ENCODE results near the gene NLRC3. TPM values are rescaled to one million over a fixed set of nuclear protein-coding genes. Genes with fewer than 3 reads are reported as not detected.
"Not testable (repeated sequence)": the region's sequence is repeated elsewhere in the genome, so short reads cannot be mapped to it uniquely, and the experiment has no call there.

NLRC3 gene
- 0.89 TPM for total RNA-seq
- long read RNA-seq, partial matches to known transcripts: 1 of 2 reads
- long read RNA-seq, other reads (novel, unspliced or antisense): 1 of 2 reads

DNA sequence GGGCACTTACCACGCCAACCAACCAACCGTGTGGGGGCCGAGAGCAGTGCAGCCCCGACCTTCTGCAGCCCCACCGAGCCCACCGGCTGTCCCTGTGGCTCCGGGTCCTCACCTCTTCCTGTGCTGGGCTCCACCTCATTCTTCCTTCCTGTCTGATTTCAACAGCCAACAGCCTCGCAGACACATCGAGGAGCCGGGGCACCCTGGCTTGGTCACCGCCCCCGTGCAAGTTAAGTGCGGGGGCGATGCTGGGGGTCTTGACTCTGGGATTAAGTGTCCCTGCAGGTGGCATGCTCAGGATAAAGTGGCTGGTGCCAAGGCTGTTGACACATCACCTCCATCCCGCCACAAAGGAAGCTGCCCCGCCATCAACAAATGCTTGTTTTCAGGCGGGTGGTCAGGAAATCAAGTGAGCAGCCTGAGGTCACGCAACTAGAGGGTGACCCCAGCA lies at the start of gene NLRC3:
Gene NLRC3 (minus strand): TSS at position 102 of the 451 bp plus-strand sequence. CDS start 12,367 bp downstream, outside the sequence.
- intact Hi-C loops (cut with DNase I): no loop called here
- ATAC-seq (ENCODE audit: poor library complexity) (no peak), DNase-seq (no peak)

DNA sequence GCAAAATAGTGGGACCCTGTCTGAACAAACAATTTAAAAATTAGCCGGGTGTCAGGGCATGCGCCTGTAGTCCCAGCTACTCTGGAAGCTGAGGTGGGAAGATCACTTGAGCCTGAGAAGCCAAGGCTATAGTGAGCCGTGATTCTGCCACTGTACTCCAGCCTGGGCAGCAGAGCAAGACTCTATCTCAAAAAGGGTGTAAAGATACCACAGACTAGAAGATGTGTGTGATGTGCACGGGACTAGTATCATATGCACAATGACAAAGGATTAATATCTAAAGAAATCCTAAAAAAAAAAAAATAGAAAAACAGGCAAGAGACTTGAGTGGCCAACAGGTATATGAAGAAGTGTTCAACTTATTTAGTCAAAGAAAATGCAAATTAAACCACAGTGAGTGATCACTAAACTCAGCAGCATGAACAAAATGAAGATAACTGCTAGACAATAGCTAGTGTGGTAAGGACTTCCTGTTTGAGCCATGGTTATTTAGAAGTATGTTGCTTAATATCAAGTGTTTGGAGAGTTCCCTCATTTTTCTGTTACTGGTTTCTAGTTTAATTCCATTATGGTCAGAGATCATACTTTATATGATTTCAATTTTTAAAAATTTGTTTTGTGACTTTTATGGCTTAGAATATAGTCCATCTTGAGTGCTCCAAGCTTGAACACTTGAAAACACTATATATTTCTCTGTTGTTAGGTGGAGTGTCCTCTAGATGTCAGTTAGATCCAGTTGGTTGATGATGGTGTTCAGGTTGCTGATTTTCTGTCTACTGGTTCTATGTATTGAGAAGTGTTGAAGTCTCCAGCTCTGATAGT lies 48.9 kb upstream of the NLRC3 start:
- no peak for ATAC-seq (ENCODE audit: poor library complexity)
- intact Hi-C loops (cut with DNase I): no loop called here

GRCh38 chr16:3625331-3625730 lies 48.1 kb upstream of the NLRC3 start:
- ATAC-seq (ENCODE audit: poor library complexity) (no peak), DNase-seq (no peak)
- intact Hi-C loops (cut with DNase I): no loop called here

More for the DNA sequence above, 48.9 kb upstream of the NLRC3 start:
- DNase-seq: no peak

DNA sequence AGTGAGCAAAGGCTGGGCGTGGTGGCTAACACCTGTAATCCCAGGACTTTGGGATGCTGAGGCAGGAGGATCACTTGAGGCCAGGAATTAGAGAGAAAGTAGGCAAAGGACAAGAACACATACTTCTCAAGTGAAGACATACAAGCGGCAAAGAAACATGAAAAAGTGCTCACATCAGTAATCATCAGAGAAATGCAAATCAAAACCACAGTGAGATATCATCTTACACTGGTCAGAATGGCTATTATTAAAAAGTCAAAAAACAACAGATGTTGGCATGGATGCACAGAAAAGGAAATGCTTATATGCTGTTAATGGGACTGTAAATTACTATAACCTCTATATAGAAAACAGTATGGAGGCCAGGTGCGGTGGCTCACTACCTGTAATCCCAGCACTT lies 46.4 kb upstream of the NLRC3 start:
- ATAC-seq (ENCODE audit: poor library complexity) (no peak), DNase-seq (no peak)
- intact Hi-C loops (cut with DNase I): no loop called here

DNA sequence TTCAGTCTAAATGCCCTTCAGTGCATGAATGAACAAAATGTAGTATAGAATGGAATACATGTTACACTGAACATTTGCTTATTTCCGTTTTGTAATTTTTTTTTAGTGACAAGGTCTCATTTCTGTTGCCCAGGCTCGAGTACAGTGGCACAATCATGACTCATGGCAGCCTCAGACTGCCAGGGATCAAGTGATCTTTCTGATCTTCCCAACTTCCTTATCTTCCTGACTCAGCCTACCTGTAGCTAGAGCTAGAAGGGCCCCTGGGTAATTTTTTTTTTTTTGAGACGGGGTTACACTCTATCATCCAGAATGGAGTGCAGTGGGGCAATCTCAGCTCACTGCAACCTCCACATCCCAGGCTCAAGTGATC lies 41.6 kb upstream of the NLRC3 start:
- ATAC-seq (ENCODE audit: poor library complexity): no peak
- intact Hi-C loops (cut with DNase I): no loop called here
- no peak for DNase-seq

- intact Hi-C loops (cut with DNase I): no loop called here
- DNase-seq (no peak), ATAC-seq (ENCODE audit: poor library complexity) (no peak)
Measured at GRCh38 chr16:3612510-3613466, 35.6 kb upstream of the NLRC3 start.

- peak; percentile 95 for DNase-seq
- intact Hi-C loops (cut with DNase I): no loop called here
- ATAC-seq (ENCODE audit: poor library complexity): peak; percentile 98
Measured at GRCh38 chr16:3611146-3611975, 34.2 kb upstream of the NLRC3 start, which contains the start of gene SLX4. SLX4 (minus strand) TSS chr16:3611606; CDS start chr16:3608964, 2,642 bp downstream.

GRCh38 chr16:3610698-3611145 lies 33.5 kb upstream of the NLRC3 start:
- DNase-seq (no peak), ATAC-seq (ENCODE audit: poor library complexity) (no peak)
- intact Hi-C loops (cut with DNase I): no loop called here

DNA sequence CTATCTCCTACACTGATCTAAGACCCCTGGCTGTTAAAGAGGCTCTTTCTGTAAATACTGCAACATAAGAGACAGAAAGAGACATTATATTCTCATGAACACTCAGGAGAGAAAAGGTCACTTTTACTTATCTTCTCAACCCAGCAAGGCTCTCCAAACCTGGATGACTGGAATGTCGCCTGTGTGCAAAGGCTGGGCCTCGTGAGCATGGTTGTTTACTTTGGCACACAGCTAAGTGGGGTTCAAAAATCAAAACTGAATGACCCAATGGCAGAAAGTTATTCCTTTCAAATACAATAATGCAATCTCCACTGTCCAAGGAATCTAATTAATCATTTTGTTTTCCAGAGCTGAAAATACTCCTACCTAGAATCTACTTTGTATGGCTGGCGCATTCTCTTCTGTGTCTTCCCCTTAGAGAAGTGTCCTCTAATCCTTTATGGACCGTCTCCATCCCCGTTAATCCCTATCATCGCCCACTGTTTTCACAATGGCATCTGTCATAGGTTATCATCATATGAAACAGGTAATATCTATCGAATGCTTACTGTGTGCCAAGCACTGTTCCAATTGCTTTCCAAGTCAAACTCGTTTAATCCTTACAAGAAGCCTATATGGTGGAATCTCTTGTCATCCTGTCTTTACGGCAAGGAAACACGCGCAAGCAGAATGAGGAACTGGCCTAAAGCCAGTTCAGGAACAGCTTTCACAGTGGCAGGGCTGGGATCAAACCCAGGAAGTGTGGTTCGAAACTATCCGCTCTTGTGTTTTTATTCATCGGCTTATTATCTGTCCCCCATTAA lies 32.9 kb upstream of the NLRC3 start:
- ATAC-seq (ENCODE audit: poor library complexity): no peak
- no peak for DNase-seq
- intact Hi-C loops (cut with DNase I): no loop called here

GRCh38 chr16:3608976-3609375 lies 31.8 kb upstream of the NLRC3 start:
- intact Hi-C loops (cut with DNase I); ATAC-seq (ENCODE audit: poor library complexity): not testable (repeated sequence)

DNA sequence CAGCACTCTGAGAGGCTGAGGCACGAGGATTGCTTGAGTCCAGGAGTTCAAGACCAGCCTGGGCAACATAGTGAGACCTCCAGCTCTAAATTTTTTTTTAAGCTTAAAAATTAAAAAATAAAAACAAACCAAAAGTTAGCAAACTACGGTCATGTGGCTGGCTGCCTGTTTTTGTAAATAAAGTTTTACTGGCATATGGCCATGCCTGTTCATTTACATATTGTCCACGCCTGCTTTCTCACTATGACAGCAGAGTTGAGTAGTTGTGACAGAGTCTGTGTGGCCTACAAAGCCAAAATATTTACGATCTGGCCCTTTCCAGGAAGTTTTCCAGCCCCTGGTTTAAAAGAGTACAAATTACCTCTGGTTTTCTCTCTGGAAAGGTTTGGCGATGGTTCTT lies 30.9 kb upstream of the NLRC3 start:
- intact Hi-C loops (cut with DNase I): no loop called here
- ATAC-seq (ENCODE audit: poor library complexity) (no peak), DNase-seq (no peak)

More at GRCh38 chr16:3608976-3609375, 31.8 kb upstream of the NLRC3 start:
- DNase-seq: not testable (repeated sequence)

GRCh38 chr16:3607634-3608033 lies 30.4 kb upstream of the NLRC3 start:
- no peak for DNase-seq
- no peak for ATAC-seq (ENCODE audit: poor library complexity)
- intact Hi-C loops (cut with DNase I): no loop called here

GRCh38 chr16:3607161-3607560 lies 30.0 kb upstream of the NLRC3 start:
- DNase-seq (no peak), ATAC-seq (ENCODE audit: poor library complexity) (no peak)
- intact Hi-C loops (cut with DNase I): no loop called here

DNA sequence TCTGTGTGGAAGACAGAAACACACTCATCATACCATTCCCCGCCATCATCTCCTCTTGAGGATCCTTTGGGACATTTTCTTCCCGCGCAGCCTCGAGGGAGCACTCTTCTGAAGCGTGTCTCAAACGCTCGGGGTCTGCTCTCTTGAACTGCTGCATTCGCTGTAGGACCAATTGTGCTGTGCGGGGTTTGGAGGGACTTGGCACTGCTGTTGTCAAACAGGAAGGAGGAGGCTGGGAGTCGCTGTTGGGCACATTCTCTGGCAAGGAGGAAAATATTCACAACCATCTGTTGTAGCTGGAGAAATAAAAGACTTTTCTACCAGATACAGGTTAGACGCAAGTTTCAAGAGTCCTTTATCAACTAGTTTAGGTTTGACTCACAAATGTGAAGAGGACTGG lies 29.2 kb upstream of the NLRC3 start:
- intact Hi-C loops (cut with DNase I): no loop called here
- DNase-seq: no peak

DNA sequence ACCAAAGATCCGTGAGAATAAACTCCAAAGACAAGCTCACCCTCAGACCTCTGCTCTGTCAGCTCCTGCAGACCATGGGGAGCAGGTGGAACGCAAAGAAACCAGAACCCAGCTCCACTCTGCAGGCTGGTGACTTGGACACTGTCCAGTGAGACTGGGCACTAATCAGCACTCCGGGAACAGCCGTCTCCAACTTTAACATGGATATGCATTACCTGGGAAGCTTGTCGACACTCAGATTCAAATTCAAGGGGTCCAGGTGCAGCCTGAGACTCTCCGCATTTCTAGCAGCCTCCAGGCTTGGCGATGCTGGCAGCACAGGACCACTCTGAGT lies 25.1 kb upstream of the NLRC3 start:
- intact Hi-C loops (cut with DNase I): no loop called here
- DNase-seq (no peak), ATAC-seq (ENCODE audit: poor library complexity) (peak; percentile 69)

More for the DNA sequence above, 29.2 kb upstream of the NLRC3 start:
- ATAC-seq (ENCODE audit: poor library complexity): no peak

DNA sequence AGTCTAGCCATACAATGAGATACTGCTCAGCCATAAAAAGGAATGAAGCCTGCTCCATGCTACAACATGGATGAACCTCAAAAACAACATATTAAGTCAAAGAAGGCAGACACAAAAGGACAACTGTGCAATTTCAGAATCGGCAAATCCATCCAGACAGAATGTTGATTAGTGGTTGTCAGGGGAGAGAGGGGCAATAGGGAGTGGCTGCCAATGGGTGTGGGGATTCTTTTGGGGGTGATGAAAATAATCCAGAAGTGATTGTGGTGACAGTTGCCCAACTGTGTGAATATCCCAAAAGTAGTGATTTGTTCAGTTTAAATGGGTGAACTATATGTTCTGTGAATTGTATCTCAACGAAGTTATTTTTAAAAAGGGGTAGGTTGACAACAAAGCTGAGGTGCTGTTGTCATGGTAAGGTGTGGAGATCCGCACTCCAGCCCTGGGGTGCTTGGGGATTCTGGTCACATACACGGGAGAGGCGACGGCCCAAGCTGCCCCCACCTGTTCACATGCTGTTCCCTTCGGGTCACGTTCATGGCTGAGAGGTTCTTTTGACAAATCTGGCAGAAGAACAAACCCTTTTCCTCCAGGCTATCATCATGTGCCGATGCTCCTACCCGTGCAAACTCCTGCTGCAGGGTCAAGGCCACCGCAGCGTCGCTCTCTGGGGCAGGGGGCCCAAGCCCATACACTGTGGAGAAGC lies 24.6 kb upstream of the NLRC3 start:
- DNase-seq: no peak
- intact Hi-C loops (cut with DNase I): no loop called here
- ATAC-seq (ENCODE audit: poor library complexity): peak; percentile 30

- intact Hi-C loops (cut with DNase I): no loop called here
- ATAC-seq (ENCODE audit: poor library complexity): no peak
- no peak for DNase-seq
Measured at GRCh38 chr16:3599922-3600321, 22.7 kb upstream of the NLRC3 start.

All from Right ventricle myocardium superior (tissue), 1 donor.